ENCODE data around the gene LOXL1.
A peak's percentile ranks its signal among the peaks of the same experiment; 100 is the strongest.

Gene LOXL1

GRCh38 chr15:73923156-73923487 lies 3.1 kb upstream of the LOXL1 start:
- Mint-ChIP-seq H3K27me3 (peaks cover under 1% of the 10 kb centered on the region), H3K4me3 (no peak overlapping the region), H3K27ac (no peak overlapping the region), H3K36me3 (peaks cover 5% of the 10 kb centered on the region), H3K9me3 (no peaks in the 10 kb centered on the region), H3K4me1 (peaks cover 9% of the 10 kb centered on the region)
- ATAC-seq (ENCODE audit: low read depth) = no peak
- no peak for DNase-seq (ENCODE audit: low spot score in 2 of 2)

- peaks cover 3% of the 10 kb centered on the region for H3K27me3 Mint-ChIP-seq
- no peak for DNase-seq (ENCODE audit: low spot score in 2 of 2)
- ATAC-seq (ENCODE audit: low read depth) = no peak
- H3K36me3 Mint-ChIP-seq = peaks cover 3% of the 10 kb centered on the region
- no peak overlapping the region for H3K4me3 Mint-ChIP-seq
- peaks cover 11% of the 10 kb centered on the region for H3K4me1 Mint-ChIP-seq
- H3K9me3 Mint-ChIP-seq = no peaks in the 10 kb centered on the region
- no peak overlapping the region for H3K27ac Mint-ChIP-seq
These were observed 2.6 kb upstream of the LOXL1 start for GRCh38 chr15:73923488-73924164.

- Mint-ChIP-seq H3K36me3 (no peaks in the 10 kb centered on the region), H3K27me3 (peaks cover 3% of the 10 kb centered on the region), H3K4me1 (peaks cover 11% of the 10 kb centered on the region), H3K9me3 (no peaks in the 10 kb centered on the region), H3K4me3 (no peak overlapping the region), H3K27ac (no peak overlapping the region)
- DNase-seq (ENCODE audit: low spot score in 2 of 2) (no peak), ATAC-seq (ENCODE audit: low read depth) (no peak)
These were observed 1.9 kb upstream of the LOXL1 start for GRCh38 chr15:73924171-73924921.

- Mint-ChIP-seq H3K27me3 (peaks cover 4% of the 10 kb centered on the region), H3K4me3 (peak overlapping the region; percentile 61), H3K4me1 (peaks cover 8% of the 10 kb centered on the region), H3K9me3 (no peaks in the 10 kb centered on the region), H3K36me3 (no peaks in the 10 kb centered on the region), H3K27ac (no peak overlapping the region)
- no peak for DNase-seq (ENCODE audit: low spot score in 2 of 2)
- no peak for ATAC-seq (ENCODE audit: low read depth)
These were observed 429 bp upstream of the LOXL1 start for GRCh38 chr15:73925848-73926218.

DNA sequence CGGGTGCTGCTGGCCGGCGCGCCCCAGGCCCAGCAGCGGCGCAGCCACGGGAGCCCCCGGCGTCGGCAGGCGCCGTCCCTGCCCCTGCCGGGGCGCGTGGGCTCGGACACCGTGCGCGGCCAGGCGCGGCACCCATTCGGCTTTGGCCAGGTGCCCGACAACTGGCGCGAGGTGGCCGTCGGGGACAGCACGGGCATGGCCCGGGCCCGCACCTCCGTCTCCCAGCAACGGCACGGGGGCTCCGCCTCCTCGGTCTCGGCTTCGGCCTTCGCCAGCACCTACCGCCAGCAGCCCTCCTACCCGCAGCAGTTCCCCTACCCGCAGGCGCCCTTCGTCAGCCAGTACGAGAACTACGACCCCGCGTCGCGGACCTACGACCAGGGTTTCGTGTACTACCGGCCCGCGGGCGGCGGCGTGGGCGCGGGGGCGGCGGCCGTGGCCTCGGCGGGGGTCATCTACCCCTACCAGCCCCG lies 777 bp downstream of the LOXL1 start:
- ATAC-seq (ENCODE audit: low read depth) = peak; percentile 31
- peaks cover 6% of the 10 kb centered on the region for H3K27me3 Mint-ChIP-seq

GRCh38 chr15:73927476-73928240 lies 1.4 kb downstream of the LOXL1 start:
- peaks cover 15% of the 10 kb centered on the region for H3K4me1 Mint-ChIP-seq
- ATAC-seq (ENCODE audit: low read depth) (peak; percentile 87), DNase-seq (ENCODE audit: low spot score in 2 of 2) (peak; percentile 75 to 77)
- H3K36me3 Mint-ChIP-seq = no peaks in the 10 kb centered on the region
- H3K9me3 Mint-ChIP-seq = no peaks in the 10 kb centered on the region
- peaks cover 6% of the 10 kb centered on the region for H3K27me3 Mint-ChIP-seq
- H3K4me3 Mint-ChIP-seq = peak overlapping the region; percentile 87
- peak overlapping the region; percentile 29 for H3K27ac Mint-ChIP-seq

More for the DNA sequence above, 777 bp downstream of the LOXL1 start:
- H3K9me3 Mint-ChIP-seq = no peaks in the 10 kb centered on the region
- peaks cover 15% of the 10 kb centered on the region for H3K4me1 Mint-ChIP-seq
- no peaks in the 10 kb centered on the region for H3K36me3 Mint-ChIP-seq
- peak overlapping the region; percentile 71 for H3K4me3 Mint-ChIP-seq
- peak in 1 of 2 donors; percentile 56 for DNase-seq (ENCODE audit: low spot score in 2 of 2)
- H3K27ac Mint-ChIP-seq = peak overlapping the region; percentile 29

DNA sequence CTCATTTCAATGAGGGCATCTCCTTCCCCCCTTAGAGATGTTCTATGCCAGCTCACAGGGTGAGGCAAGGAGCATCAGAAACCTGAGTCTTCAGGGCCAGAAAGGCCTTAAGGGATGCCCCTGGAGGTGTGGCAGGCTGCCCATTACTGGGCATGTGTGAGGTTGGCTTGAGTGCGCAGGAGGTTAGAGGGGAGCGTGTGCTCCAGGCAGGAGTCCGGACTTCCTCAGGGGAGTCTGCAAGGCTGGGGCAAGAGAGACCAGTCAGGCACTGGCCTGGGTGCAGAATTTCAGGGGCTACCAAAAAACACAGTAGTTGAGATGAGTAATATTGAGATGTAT lies 1.9 kb downstream of the LOXL1 start:
- Mint-ChIP-seq H3K36me3 (no peaks in the 10 kb centered on the region), H3K9me3 (no peaks in the 10 kb centered on the region), H3K27ac (no peak overlapping the region), H3K4me3 (peak overlapping the region; percentile 87), H3K27me3 (peaks cover 6% of the 10 kb centered on the region), H3K4me1 (peaks cover 15% of the 10 kb centered on the region)
- DNase-seq (ENCODE audit: low spot score in 2 of 2) (no peak), ATAC-seq (ENCODE audit: low read depth) (no peak)

DNA sequence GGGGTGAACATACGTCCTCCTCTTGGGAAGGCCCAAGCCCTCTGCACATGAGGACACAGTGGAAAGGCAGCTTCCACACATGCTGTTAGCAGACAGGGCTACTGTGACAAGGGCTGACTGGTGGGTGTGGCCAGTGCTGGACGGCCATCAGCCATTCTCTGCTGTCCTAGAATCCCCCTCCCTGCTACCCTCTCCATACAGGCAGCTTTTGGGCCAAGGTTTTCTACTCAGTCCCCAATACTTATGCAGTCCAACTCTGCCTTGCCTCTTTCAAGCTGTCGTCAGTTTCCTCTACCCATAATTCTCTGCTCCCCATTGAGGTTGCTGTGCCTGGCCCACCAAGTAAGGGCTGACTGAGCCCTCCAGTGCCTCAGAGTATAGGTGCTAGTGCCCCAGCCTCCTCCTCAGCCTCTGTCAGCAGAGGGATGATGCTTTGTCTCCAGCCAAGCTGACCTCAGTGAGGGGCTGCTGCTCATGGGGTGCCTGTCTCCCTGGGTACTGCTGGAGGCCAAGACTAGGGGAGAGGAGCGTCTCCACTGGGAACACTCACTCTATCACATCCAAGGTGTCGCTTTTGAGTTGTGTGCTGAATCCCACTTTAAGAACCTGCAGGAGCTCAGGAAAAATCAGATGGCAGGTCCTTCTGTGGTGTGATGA lies 2.8 kb downstream of the LOXL1 start:
- DNase-seq (ENCODE audit: low spot score in 2 of 2) = no peak
- no peak overlapping the region for H3K4me3 Mint-ChIP-seq
- H3K27ac Mint-ChIP-seq = no peak overlapping the region
- peaks cover 12% of the 10 kb centered on the region for H3K4me1 Mint-ChIP-seq
- H3K27me3 Mint-ChIP-seq = peaks cover 7% of the 10 kb centered on the region
- ATAC-seq (ENCODE audit: low read depth) = no peak
- H3K36me3 Mint-ChIP-seq = no peaks in the 10 kb centered on the region
- no peaks in the 10 kb centered on the region for H3K9me3 Mint-ChIP-seq

- Mint-ChIP-seq H3K36me3 (no peaks in the 10 kb centered on the region), H3K4me1 (peaks cover 12% of the 10 kb centered on the region), H3K4me3 (no peak overlapping the region), H3K27me3 (peaks cover 12% of the 10 kb centered on the region), H3K27ac (no peak overlapping the region), H3K9me3 (no peaks in the 10 kb centered on the region)
- DNase-seq (ENCODE audit: low spot score in 2 of 2) (no peak), ATAC-seq (ENCODE audit: low read depth) (no peak)
These were observed 4.1 kb downstream of the LOXL1 start for GRCh38 chr15:73930371-73930770.

DNA sequence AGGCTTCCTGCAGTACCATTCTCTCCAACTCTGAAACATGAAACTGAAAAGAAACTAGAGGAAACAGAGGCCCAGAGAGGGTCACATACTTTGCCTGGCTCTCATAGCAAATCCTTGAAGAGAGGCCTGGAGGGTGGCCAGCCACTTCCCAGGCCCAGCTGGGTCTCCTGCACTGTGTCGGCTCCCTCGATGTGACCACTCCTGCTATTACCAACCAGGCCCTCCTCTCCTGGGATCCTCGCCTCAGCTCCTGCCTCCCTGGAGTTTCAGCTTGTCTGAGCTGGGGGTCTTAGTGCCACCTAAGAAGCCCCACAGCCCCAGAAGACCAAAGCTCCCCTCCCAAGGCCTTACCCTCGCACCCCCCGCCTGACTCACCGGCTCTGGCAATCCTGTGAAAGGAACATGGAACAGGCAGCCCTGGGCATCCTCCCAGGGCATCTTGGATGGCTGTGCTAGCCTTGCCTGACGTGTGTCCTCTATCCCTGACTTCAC lies 4.6 kb downstream of the LOXL1 start:
- Mint-ChIP-seq H3K4me3 (no peak overlapping the region), H3K27me3 (peaks cover 12% of the 10 kb centered on the region), H3K27ac (no peak overlapping the region), H3K4me1 (peaks cover 12% of the 10 kb centered on the region), H3K9me3 (no peaks in the 10 kb centered on the region), H3K36me3 (no peaks in the 10 kb centered on the region)
- ATAC-seq (ENCODE audit: low read depth) = no peak
- no peak for DNase-seq (ENCODE audit: low spot score in 2 of 2)

DNA sequence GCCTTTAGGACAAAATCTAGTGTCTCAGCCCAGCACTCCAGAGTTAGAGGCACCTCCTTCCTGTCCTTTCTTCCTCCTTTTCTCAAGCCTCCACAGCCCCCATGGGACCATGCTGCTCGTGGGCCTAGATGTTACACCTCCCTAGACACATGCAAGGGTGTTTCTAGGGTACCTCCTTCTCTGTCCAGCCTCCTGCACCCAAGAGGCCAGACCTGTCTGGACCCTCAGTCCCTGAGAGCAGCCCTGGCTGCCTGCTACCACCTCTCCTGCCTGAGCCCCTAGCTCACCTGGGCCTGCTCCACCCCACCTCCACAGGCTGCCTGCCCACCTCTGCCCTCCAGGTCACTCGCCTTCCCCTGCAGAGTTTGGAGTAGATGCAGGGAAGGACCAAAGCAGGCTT lies 5.2 kb downstream of the LOXL1 start:
- H3K36me3 Mint-ChIP-seq = no peaks in the 10 kb centered on the region
- peaks cover 12% of the 10 kb centered on the region for H3K27me3 Mint-ChIP-seq
- H3K4me1 Mint-ChIP-seq = peaks cover 12% of the 10 kb centered on the region
- DNase-seq (ENCODE audit: low spot score in 2 of 2) (no peak), ATAC-seq (ENCODE audit: low read depth) (no peak)
- no peak overlapping the region for H3K27ac Mint-ChIP-seq
- no peaks in the 10 kb centered on the region for H3K9me3 Mint-ChIP-seq
- no peak overlapping the region for H3K4me3 Mint-ChIP-seq

DNA sequence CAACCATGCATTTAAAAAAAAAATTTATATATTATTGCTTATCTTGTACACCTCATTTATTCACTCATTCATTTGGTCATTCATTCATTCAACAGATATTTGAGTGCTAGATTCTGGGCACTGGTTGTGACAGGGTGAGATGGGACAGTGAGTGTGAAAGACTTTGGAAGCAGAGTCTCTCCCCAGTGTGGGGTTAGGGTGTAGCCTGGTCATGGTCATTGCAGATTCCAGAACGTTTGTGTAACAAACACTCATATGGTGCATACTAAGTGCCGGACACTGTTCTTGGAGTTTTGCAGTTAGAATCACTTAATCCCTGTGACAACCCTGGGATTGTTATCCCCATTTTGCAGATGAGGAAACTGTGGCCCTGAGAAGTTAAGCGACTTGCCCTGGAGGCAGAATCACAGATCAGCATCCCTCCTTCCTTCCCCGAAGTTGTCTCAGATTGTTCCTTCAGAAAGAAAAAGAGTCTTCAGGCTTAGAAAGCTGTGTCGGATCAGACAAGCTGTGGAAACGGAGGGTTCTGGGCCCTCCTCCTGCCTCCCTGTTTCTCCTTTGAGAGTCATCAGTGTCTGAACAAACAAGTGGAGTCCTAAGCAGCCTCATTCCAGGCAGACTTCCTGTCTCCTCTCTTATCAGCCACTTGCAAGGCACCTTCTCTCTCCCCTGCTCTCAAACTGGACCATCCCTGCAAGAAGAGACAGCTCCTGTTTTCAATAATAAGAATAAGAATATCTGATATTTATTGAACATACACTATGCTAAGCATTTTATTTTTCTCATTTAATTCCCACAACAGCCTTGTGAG lies 6.3 kb downstream of the LOXL1 start:
- Mint-ChIP-seq H3K27me3 (peaks cover 14% of the 10 kb centered on the region), H3K4me1 (peaks cover 12% of the 10 kb centered on the region), H3K4me3 (no peak overlapping the region), H3K36me3 (no peaks in the 10 kb centered on the region), H3K9me3 (no peaks in the 10 kb centered on the region), H3K27ac (no peak overlapping the region)
- DNase-seq (ENCODE audit: low spot score in 2 of 2) (no peak), ATAC-seq (ENCODE audit: low read depth) (no peak)

DNA sequence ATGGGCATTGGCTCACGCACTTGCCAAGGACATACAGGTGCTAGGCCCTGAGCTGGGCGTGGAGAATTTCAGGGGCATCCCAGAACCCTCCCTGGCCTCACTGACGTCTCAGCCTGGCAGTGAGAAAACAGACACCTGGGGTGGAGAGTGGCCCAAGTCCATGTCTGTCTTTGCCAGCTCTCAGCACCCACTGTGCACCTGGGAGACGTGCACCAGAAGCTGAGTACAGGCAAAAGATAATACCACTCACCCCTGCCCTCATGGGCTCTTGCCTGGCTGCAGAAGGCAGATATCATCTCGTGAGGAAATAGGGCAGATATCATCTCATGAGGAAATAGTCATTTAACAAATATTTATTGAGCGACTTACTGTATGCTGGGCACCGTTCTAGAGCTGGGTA lies 8.0 kb downstream of the LOXL1 start:
- no peak overlapping the region for H3K4me3 Mint-ChIP-seq
- ATAC-seq (ENCODE audit: low read depth) (no peak), DNase-seq (ENCODE audit: low spot score in 2 of 2) (no peak)
- H3K36me3 Mint-ChIP-seq = no peaks in the 10 kb centered on the region
- no peaks in the 10 kb centered on the region for H3K9me3 Mint-ChIP-seq
- H3K27ac Mint-ChIP-seq = no peak overlapping the region
- H3K4me1 Mint-ChIP-seq = peaks cover 7% of the 10 kb centered on the region
- peaks cover 12% of the 10 kb centered on the region for H3K27me3 Mint-ChIP-seq

Measured in memory B cell (primary cell).